GM12878 (cell line): ENCODE results near the gene SF3B2. TPM values are rescaled to one million over a fixed set of nuclear protein-coding genes. Genes with fewer than 3 reads are reported as not detected.

Experiments used
- ATAC-seq: fragments of 200-7000 bp; cut with Tn5 transposase; 3 replicates; pipeline ENCODE4 v1.9.1; 2020; ENCODE audit warnings: mild to moderate bottlenecking, moderate library complexity
- BruUV-seq: library from RNA; stranded (reverse); fragments of 400-500 nt; replicated peaks from 2 replicates; lab custom pipeline; 2021; lab: Mats Ljungman, UMichigan
- CTCF ChIA-PET: fragments of 300-600 bp; sonication (Branson Sonifier 250); formaldehyde crosslinking; extraction: SDS; loops from one replicate; lab custom pipeline; 2021; ENCODE audit warnings: inconsistent platforms; lab: Yijun Ruan, JAX
- POLR2A ChIA-PET: fragments of 350-600 bp; formaldehyde crosslinking; extraction: SDS; loops from one replicate; lab custom pipeline; 2021; ENCODE audit warnings: inconsistent platforms; lab: Charles Lee
- RAD21 ChIA-PET: fragments of 300-600 bp; sonication (Branson Sonifier 250); formaldehyde crosslinking; loops from one replicate; lab custom pipeline; 2023; ENCODE audit warnings: antibody characterized with exemption; ENCODE audit not compliant: unreplicated experiment; lab: Charles Lee
- SMC1A ChIA-PET: fragments of 300-600 bp; sonication (Branson Sonifier 250); formaldehyde crosslinking; loops from one replicate; lab custom pipeline; 2023; ENCODE audit not compliant: unreplicated experiment, uncharacterized antibody; lab: Charles Lee
- DNase-seq: peaks from one replicate; pipeline ENCODE4 v3.0.0-alpha.2; 2011; ENCODE audit warnings: low read depth, low spot score
- FAIRE-seq: peaks from 3 replicates; lab custom pipeline; 2011; peaks lifted over from hg19 to GRCh38; lab: Jason Lieb, UNC
- H2AFZ ChIP-seq: 2 replicates; pipeline ENCODE4 v1.6.0; 2011; ENCODE audit warnings: low read depth, low read length, control low read depth; ENCODE audit not compliant: control insufficient read depth
- H3K27ac ChIP-seq: 2 replicates; pipeline ENCODE4 v1.5.1; 2011; ENCODE audit warnings: control low read depth; ENCODE audit not compliant: control insufficient read depth, insufficient read depth
- H3K27me3 ChIP-seq, 2 experiments: replicated peaks in 1 of 2; 2 replicates each; pipeline versions ENCODE4 v1.6.0 to v1.6.1; 2011; ENCODE audit warnings: low read length in 1 of 2; ENCODE audit not compliant: control insufficient read depth in 2 of 2, insufficient read depth in 2 of 2
- H3K36me3 ChIP-seq, 2 experiments: 2 replicates each; pipeline ENCODE4 v1.5.1; 2011; ENCODE audit warnings: low read length in 1 of 2; ENCODE audit not compliant: control insufficient read depth in 2 of 2, insufficient read depth in 2 of 2
- H3K4me1 ChIP-seq: 2 replicates; pipeline ENCODE4 v1.6.1; 2011; ENCODE audit warnings: mild to moderate bottlenecking, low read length, moderate library complexity, mixed read lengths; ENCODE audit not compliant: control insufficient read depth, insufficient read depth
- H3K4me2 ChIP-seq: 2 replicates; pipeline ENCODE4 v1.6.0; 2011; ENCODE audit warnings: control low read depth; ENCODE audit not compliant: control insufficient read depth, insufficient read depth
- H3K4me3 ChIP-seq: fragments of 200-600 bp; sonication (generic); 2 replicates; pipeline ENCODE4 v1.5.1; 2016
- H3K79me2 ChIP-seq: 2 replicates; pipeline ENCODE4 v1.6.0; 2011; ENCODE audit warnings: low read length; ENCODE audit not compliant: control insufficient read depth, insufficient read depth
- H3K9ac ChIP-seq: 2 replicates; pipeline ENCODE4 v1.8.0; 2011; ENCODE audit warnings: low read length, control low read depth, mixed read lengths; ENCODE audit not compliant: control insufficient read depth, insufficient read depth
- H3K9me3 ChIP-seq: replicated peaks from 3 replicates; pipeline ENCODE4 v1.5.1; 2011; ENCODE audit warnings: mild to moderate bottlenecking, low read length; ENCODE audit not compliant: control insufficient read depth, insufficient read depth
- H4K20me1 ChIP-seq: 2 replicates; pipeline ENCODE4 v1.6.0; 2011; ENCODE audit not compliant: control insufficient read depth, insufficient read depth
- EGR1 ChIP-seq, 2 experiments: IDR thresholded peaks; 1 replicate in 1 of 2; 2 replicates in 1 of 2; pipeline ENCODE4 v1.6.1; 2011 to 2012; ENCODE audit warnings: low read depth in 2 of 2, low read length in 2 of 2, borderline replicate concordance in 1 of 2, mild to moderate bottlenecking in 1 of 2, moderate library complexity in 1 of 2
- MTA2 ChIP-seq: fragments of 450-650 bp; IDR thresholded peaks from 2 replicates; pipeline ENCODE4 v1.6.1; 2016; ENCODE audit warnings: low read depth, mild to moderate bottlenecking, moderate library complexity
- NR2C1 ChIP-seq: fragments of 450-650 bp; IDR thresholded peaks from 2 replicates; pipeline ENCODE4 v1.6.1; 2017; ENCODE audit warnings: antibody characterized with exemption, mild to moderate bottlenecking, moderate library complexity
- PML ChIP-seq: IDR thresholded peaks from 2 replicates; pipeline ENCODE4 v1.6.1; 2012; ENCODE audit warnings: low read length, inconsistent platforms
- POLR2A ChIP-seq: IDR thresholded peaks from 2 replicates; pipeline ENCODE4 v1.6.1; 2011; ENCODE audit warnings: low read depth, mild to moderate bottlenecking, low read length
- SIX5 ChIP-seq: IDR thresholded peaks from 2 replicates; pipeline ENCODE4 v1.6.1; 2011; ENCODE audit warnings: mild to moderate bottlenecking, low read depth, low read length, moderate library complexity; ENCODE audit not compliant: severe bottlenecking
- TCF12 ChIP-seq: IDR thresholded peaks from 2 replicates; pipeline ENCODE4 v1.6.1; 2011; ENCODE audit warnings: low read depth, mild to moderate bottlenecking, low read length
- WGBS: methylation state at CpG from one replicate; pipeline ENCODE4 v1.1.6; 2016; ENCODE audit warnings: low lambda C conversion rate; ENCODE audit not compliant: insufficient replicate concordance, insufficient coverage; ENCODE audit errors: missing lambda C conversion rate; 5-methylcytosine and 5-hydroxymethylcytosine counted together
- in situ Hi-C: fragments of 300-500 bp; cut with MboI; formaldehyde crosslinking; loops from 9 replicates; pipeline ENCODE4 v1.14.3; 2018; ENCODE audit warnings: mixed read lengths
- intact Hi-C: fragments of 100-400 bp; cut with micrococcal nuclease; formaldehyde crosslinking; loops from one replicate; pipeline ENCODE4 v1.14.2; 2022; ENCODE audit not compliant: unreplicated experiment
- polyA plus RNA-seq, 11 experiments: library from polyadenylated mRNA; depleted of rRNA in 4 of 11; unstranded in 6 of 11; stranded (reverse) in 5 of 11; fragments of >200 nt; fragmentation: Nextera tagmentation in 4 of 11; fragmentation: Illumina TruSeq in 1 of 11; extraction: Ambion mirVana in 4 of 11; extraction: Trizol in 1 of 11; gene quantifications; 1 replicate in 1 of 11; 2 replicates in 10 of 11; pipeline versions ENCODE4 v1.2.1 to v1.2.3, GENCODE V29; 2011 to 2016; ENCODE audit warnings: inconsistent platforms in 2 of 11, missing spikeins in 2 of 11, low read depth in 1 of 11
- total RNA-seq, 4 experiments: library from RNA; depleted of rRNA in 3 of 4; stranded (reverse); fragments of >200 nt in 3 of 4; fragmentation: Illumina TruSeq in 1 of 4; extraction: Trizol in 1 of 4; gene quantifications; 2 replicates each; pipeline versions ENCODE4 v1.2.1 to v1.2.3, GENCODE V29; 2013 to 2021
- TF ChIP-seq, protein P1 (sequence below): fragments of 450-650 bp; IDR thresholded peaks from 2 replicates; pipeline ENCODE4 v1.6.1; 2017; ENCODE audit warnings: antibody characterized with exemption, mild to moderate bottlenecking, moderate library complexity

The SF3B2 gene
- total and polyA plus RNA-seq, 10 of the 15 experiments (the other 5 are each of a cell fraction or from before 2014, with no cell fraction given), result 56.3 to 245 (median 144) TPM

DNA sequence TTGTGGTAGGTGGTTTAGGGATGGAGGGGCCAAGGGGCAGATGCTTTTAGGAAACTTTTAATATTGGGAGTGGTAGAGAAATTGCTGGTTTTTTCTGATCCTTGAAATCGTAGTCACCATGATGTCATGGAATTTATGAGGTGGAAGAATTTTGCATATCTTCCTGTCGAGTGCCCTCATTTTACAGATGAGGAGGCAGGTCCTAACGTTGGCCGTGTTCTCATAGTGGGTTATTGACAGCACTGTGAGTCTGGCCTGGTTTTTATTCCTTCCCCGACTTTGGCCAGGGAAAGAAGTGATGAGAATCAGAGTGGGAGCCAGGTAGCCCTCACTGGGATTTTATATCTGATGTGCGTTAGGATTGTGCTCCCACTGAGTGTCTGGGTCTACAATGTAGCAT, 9.1 kb downstream of the SF3B2 start:
- ChIA-PET RAD21 (no interaction called here), POLR2A (interaction anchor here (1.0 kb wide), 1 partner anchor 9 kb away, joined by 3 read pairs; the partner anchor contains the start of gene SF3B2), SMC1A (no interaction called here), CTCF (interaction anchor here (1.0 to 1.5 kb wide), 2 partner anchors 10 to 177 kb away, joined by 3 to 4 read pairs; no protein-coding TSS in a partner anchor)
- 25% methylated on average over 6 of the region's 6 CpGs for WGBS
- intact Hi-C loops, result no loop called here
- H2AFZ ChIP-seq, result no peak overlapping the region
- H3K36me3 ChIP-seq, result peaks cover 35 to 67% of the 10 kb centered on the region in 2 experiments
- TF ChIP-seq PML (no peak), EGR1 (IDR thresholded peaks at IDR 0.05; ENCODE audit: borderline replicate concordance in 1 of 2, low read depth in 2 of 2, low read length in 2 of 2) (no peak), NR2C1 (no peak), SIX5 (no peak), MTA2 (no peak), POLR2A (0 out of 2 replicates have a peak, but pooled peaks have one; percentile 7), TCF12 (no peak)
- TF ChIP-seq, protein P1, sequence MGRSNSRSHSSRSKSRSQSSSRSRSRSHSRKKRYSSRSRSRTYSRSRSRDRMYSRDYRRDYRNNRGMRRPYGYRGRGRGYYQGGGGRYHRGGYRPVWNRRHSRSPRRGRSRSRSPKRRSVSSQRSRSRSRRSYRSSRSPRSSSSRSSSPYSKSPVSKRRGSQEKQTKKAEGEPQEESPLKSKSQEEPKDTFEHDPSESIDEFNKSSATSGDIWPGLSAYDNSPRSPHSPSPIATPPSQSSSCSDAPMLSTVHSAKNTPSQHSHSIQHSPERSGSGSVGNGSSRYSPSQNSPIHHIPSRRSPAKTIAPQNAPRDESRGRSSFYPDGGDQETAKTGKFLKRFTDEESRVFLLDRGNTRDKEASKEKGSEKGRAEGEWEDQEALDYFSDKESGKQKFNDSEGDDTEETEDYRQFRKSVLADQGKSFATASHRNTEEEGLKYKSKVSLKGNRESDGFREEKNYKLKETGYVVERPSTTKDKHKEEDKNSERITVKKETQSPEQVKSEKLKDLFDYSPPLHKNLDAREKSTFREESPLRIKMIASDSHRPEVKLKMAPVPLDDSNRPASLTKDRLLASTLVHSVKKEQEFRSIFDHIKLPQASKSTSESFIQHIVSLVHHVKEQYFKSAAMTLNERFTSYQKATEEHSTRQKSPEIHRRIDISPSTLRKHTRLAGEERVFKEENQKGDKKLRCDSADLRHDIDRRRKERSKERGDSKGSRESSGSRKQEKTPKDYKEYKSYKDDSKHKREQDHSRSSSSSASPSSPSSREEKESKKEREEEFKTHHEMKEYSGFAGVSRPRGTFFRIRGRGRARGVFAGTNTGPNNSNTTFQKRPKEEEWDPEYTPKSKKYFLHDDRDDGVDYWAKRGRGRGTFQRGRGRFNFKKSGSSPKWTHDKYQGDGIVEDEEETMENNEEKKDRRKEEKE, result no peak
- H3K9me3 ChIP-seq, result peaks cover 6% of the 10 kb centered on the region; the same call in 2 of the 3 replicates
- no TSS peak for BruUV-seq
- peaks cover 4% of the 10 kb centered on the region for H3K79me2 ChIP-seq
- in situ Hi-C loops, result no loop called here
- no peaks in the 10 kb centered on the region for H4K20me1 ChIP-seq
- ATAC-seq (no peak), FAIRE-seq (no peak), DNase-seq (no peak)
- no peak overlapping the region for H3K4me3 ChIP-seq
- no peaks in the 10 kb centered on the region for H3K27me3 ChIP-seq
- no peak overlapping the region for H3K4me2 ChIP-seq
- H3K27ac ChIP-seq, result no peak overlapping the region
- no peak overlapping the region for H3K9ac ChIP-seq
- no peaks in the 10 kb centered on the region for H3K4me1 ChIP-seq
